K562 (cell line): ENCODE measurements around the gene SIGLEC9. TPM values are rescaled to one million over a fixed set of nuclear protein-coding genes. Genes with fewer than 3 reads are reported as not detected.
A peak's percentile ranks its signal among the peaks of the same experiment; 100 is the strongest.

Experiments
- BDP1 ChIP-seq: IDR thresholded peaks from 3 replicates; pipeline ENCODE4 v1.6.1; 2011; ENCODE audit not compliant: insufficient read length, insufficient read depth
- BRD4 ChIP-seq: fragments of 200-600 bp; sonication (generic); IDR thresholded peaks from 2 replicates; pipeline ENCODE4 v1.6.1; 2017; ENCODE audit warnings: inconsistent platforms
- CHD2 ChIP-seq: IDR thresholded peaks from 2 replicates; pipeline ENCODE4 v1.6.1; 2011; ENCODE audit warnings: low read depth, low read length
- HCFC1 ChIP-seq: IDR thresholded peaks from 2 replicates; pipeline ENCODE4 v1.6.1; 2012; ENCODE audit warnings: low read depth, low read length, improper control_type of control experiment
- LEF1 ChIP-seq: fragments of 450-650 bp; IDR thresholded peaks from 2 replicates; pipeline ENCODE4 v1.6.1; 2016; ENCODE audit warnings: mild to moderate bottlenecking
- NBN ChIP-seq: fragments of 450-650 bp; IDR thresholded peaks from 2 replicates; pipeline ENCODE4 v1.6.1; 2016; ENCODE audit warnings: low read depth, mild to moderate bottlenecking
- NR4A1 ChIP-seq, 2 experiments: fragments of 250-450 bp in 1 of 2; fragments of 450-650 bp in 1 of 2; sonication (Bioruptor Pico) in 1 of 2; IDR thresholded peaks; 2 replicates each; pipeline versions ENCODE4 v1.4.0 to v1.6.1; 2016 to 2020; ENCODE audit warnings: mild to moderate bottlenecking in 2 of 2, missing compliant biosample characterization in 1 of 2, missing genetic modification characterization in 1 of 2, moderate library complexity in 1 of 2
- POLR2A ChIP-seq: fragments of 450-650 bp; conservative IDR thresholded peaks from 2 replicates; pipeline ENCODE4 v1.6.1; 2016
- SNRNP70 ChIP-seq: fragments of 200-400 bp; formaldehyde crosslinking; optimal IDR thresholded peaks from 2 replicates; pipeline ENCODE3; 2017; ENCODE audit warnings: low read depth, low read length
- XRCC3 ChIP-seq: fragments of 450-650 bp; IDR thresholded peaks from 2 replicates; pipeline ENCODE4 v1.6.1; 2017; ENCODE audit warnings: mild to moderate bottlenecking, moderate library complexity
- ZBED1 ChIP-seq: IDR thresholded peaks from 2 replicates; pipeline ENCODE4 v1.6.1; 2014
- polyA plus RNA-seq, 8 experiments: library from polyadenylated mRNA; depleted of rRNA in 4 of 8; stranded (reverse) in 5 of 8; unstranded in 3 of 8; fragments of >200 nt; fragmentation: Nextera tagmentation in 2 of 8; fragmentation: Illumina TruSeq in 1 of 8; extraction: Ambion mirVana in 2 of 8; extraction: Trizol in 1 of 8; gene quantifications; 2 replicates each; pipeline versions ENCODE4 v1.2.1 to v1.2.3, GENCODE V29; 2011 to 2014; ENCODE audit warnings: inconsistent platforms in 1 of 8, missing spikeins in 1 of 8
- total RNA-seq, 7 experiments: library from RNA; depleted of rRNA in 6 of 7; stranded (reverse); fragments of >200 nt in 6 of 7; fragmentation: Illumina TruSeq in 2 of 7; extraction: Trizol in 2 of 7; gene quantifications; 2 replicates each; pipeline versions ENCODE4 v1.2.1 to v1.2.3, GENCODE V29; 2011 to 2021; ENCODE audit warnings: low replicate concordance in 1 of 7
- TF ChIP-seq, protein P1 (sequence below): IDR thresholded peaks from 2 replicates; pipeline ENCODE4 v1.6.1; 2016; ENCODE audit warnings: missing genetic modification characterization, missing compliant biosample characterization
- TF ChIP-seq, protein P2 (sequence below), 2 experiments: fragments of 450-650 bp; formaldehyde crosslinking in 1 of 2; IDR thresholded peaks; 2 replicates each; pipeline versions ENCODE4 v1.4.0 to v1.6.1; 2014 to 2020; ENCODE audit warnings: mild to moderate bottlenecking in 2 of 2, borderline replicate concordance in 1 of 2, low read depth in 1 of 2
- TF ChIP-seq, protein P3 (sequence below), 2 experiments: IDR thresholded peaks in 1 of 2; conservative IDR thresholded peaks in 1 of 2; 2 replicates each; pipeline ENCODE4 v1.6.1; 2016; ENCODE audit warnings: low read depth in 2 of 2, mild to moderate bottlenecking in 1 of 2, missing compliant biosample characterization in 1 of 2, missing genetic modification characterization in 1 of 2, moderate library complexity in 1 of 2

The SIGLEC9 gene
- total and polyA plus RNA-seq, 9 of the 15 experiments (the other 6 are each of a cell fraction or from before 2014, with no cell fraction given): 0.09 to 0.34 (median 0.22) TPM; not detected in 4

DNA sequence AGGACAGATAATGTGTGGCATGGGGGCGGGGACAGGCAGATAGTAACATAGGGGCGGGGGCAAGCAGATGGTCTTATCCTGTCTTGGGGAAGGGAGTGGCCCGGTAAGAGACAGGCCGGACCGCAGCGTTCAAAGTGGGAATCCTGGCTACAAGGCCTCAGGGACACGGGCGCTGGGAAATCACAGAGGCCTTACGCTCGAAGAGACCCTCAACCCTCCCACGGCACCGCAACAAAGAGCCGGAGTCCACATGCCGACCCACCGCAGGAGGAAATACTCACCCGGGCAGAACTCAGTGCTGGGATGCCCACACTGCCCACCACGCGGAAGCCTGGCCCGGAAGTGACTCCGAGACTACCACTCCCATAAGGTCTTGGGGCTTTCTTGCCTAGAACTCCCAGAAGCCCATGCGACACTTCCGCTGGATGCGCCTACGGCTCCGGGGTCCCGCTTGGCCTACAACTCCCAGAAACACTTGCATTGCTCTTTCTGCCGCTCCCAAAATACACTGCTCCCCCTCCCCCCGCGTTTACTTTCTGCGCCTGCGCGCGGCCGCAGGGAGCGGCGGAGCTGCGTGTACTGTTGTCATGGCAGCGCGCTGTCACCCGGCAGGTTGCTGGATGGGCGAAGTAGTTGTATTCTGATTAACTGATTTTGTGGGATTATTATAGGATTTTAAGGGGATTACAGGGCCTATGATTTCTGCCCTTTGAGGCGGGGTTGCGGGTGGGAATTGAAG is 16.5 kb upstream of the SIGLEC9 start, which contains the start of gene CTU1 (continued):
- TF ChIP-seq, protein P1, sequence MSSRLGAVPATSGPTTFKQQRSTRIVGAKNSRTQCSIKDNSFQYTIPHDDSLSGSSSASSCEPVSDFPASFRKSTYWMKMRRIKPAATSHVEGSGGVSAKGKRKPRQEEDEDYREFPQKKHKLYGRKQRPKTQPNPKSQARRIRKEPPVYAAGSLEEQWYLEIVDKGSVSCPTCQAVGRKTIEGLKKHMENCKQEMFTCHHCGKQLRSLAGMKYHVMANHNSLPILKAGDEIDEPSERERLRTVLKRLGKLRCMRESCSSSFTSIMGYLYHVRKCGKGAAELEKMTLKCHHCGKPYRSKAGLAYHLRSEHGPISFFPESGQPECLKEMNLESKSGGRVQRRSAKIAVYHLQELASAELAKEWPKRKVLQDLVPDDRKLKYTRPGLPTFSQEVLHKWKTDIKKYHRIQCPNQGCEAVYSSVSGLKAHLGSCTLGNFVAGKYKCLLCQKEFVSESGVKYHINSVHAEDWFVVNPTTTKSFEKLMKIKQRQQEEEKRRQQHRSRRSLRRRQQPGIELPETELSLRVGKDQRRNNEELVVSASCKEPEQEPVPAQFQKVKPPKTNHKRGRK (tag): no peak
- TF ChIP-seq SNRNP70 (no peak), LEF1 (no peak), XRCC3 (no peak), NR4A1 (CRISPR knock-in tag; IDR thresholded peaks at IDR 0.05) (no peak), NR4A1 (tag; IDR thresholded peaks at IDR 0.05) (no peak), BDP1 (no peak), BRD4 (peak; percentile 33; the same call in 1 of the 2 replicates), HCFC1 (peak; percentile 99), POLR2A (peak; percentile 85), ZBED1 (no peak), CHD2 (no peak), NBN (peak; percentile 34)
- TF ChIP-seq, protein P2, sequence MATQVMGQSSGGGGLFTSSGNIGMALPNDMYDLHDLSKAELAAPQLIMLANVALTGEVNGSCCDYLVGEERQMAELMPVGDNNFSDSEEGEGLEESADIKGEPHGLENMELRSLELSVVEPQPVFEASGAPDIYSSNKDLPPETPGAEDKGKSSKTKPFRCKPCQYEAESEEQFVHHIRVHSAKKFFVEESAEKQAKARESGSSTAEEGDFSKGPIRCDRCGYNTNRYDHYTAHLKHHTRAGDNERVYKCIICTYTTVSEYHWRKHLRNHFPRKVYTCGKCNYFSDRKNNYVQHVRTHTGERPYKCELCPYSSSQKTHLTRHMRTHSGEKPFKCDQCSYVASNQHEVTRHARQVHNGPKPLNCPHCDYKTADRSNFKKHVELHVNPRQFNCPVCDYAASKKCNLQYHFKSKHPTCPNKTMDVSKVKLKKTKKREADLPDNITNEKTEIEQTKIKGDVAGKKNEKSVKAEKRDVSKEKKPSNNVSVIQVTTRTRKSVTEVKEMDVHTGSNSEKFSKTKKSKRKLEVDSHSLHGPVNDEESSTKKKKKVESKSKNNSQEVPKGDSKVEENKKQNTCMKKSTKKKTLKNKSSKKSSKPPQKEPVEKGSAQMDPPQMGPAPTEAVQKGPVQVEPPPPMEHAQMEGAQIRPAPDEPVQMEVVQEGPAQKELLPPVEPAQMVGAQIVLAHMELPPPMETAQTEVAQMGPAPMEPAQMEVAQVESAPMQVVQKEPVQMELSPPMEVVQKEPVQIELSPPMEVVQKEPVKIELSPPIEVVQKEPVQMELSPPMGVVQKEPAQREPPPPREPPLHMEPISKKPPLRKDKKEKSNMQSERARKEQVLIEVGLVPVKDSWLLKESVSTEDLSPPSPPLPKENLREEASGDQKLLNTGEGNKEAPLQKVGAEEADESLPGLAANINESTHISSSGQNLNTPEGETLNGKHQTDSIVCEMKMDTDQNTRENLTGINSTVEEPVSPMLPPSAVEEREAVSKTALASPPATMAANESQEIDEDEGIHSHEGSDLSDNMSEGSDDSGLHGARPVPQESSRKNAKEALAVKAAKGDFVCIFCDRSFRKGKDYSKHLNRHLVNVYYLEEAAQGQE (IDR thresholded peaks at IDR 0.05; ENCODE audit: borderline replicate concordance): no peak
- TF ChIP-seq, protein P2 (CRISPR knock-in tag; IDR thresholded peaks at IDR 0.05; ENCODE audit: low read depth): no peak
- TF ChIP-seq, protein P3, sequence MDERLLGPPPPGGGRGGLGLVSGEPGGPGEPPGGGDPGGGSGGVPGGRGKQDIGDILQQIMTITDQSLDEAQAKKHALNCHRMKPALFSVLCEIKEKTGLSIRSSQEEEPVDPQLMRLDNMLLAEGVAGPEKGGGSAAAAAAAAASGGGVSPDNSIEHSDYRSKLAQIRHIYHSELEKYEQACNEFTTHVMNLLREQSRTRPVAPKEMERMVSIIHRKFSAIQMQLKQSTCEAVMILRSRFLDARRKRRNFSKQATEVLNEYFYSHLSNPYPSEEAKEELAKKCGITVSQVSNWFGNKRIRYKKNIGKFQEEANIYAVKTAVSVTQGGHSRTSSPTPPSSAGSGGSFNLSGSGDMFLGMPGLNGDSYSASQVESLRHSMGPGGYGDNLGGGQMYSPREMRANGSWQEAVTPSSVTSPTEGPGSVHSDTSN (CRISPR knock-in tag; IDR thresholded peaks at IDR 0.05; ENCODE audit: low read depth): no peak
- TF ChIP-seq, protein P3 (tag; conservative IDR thresholded peaks at IDR 0.05; ENCODE audit: low read depth): 0 out of 2 replicates have a peak, but pooled peaks have one; percentile 6
